RWPE2 (cell line): ENCODE data around the gene CGGBP1.

Experiments
- ATAC-seq: fragments of 200-7000 bp; cut with Tn5 transposase; 3 replicates; pipeline ENCODE4 v1.9.1; 2021; ENCODE audit warnings: low read depth
- DNase-seq: peaks from one replicate; pipeline ENCODE4 v3.0.0-alpha.2; 2020; ENCODE audit warnings: low spot score
- H3K27ac ChIP-seq: fragments of 450-650 bp; 2 replicates; pipeline ENCODE4 v1.5.1; 2017; ENCODE audit warnings: mild to moderate bottlenecking; ENCODE audit not compliant: poor library complexity, severe bottlenecking
- H3K27me3 ChIP-seq: fragments of 250-450 bp; sonication (Bioruptor Pico); 2 replicates; pipeline ENCODE4 v1.5.1; 2021; ENCODE audit warnings: mild to moderate bottlenecking, moderate library complexity; ENCODE audit not compliant: insufficient read depth, poor library complexity, severe bottlenecking
- H3K36me3 ChIP-seq: fragments of 250-450 bp; sonication (Bioruptor Pico); 2 replicates; pipeline ENCODE4 v1.5.1; 2020; ENCODE audit warnings: low read depth, mild to moderate bottlenecking, moderate library complexity
- H3K4me1 ChIP-seq: fragments of 250-450 bp; sonication (Bioruptor Pico); 2 replicates; pipeline ENCODE4 v1.5.1; 2021; ENCODE audit warnings: mild to moderate bottlenecking, moderate library complexity; ENCODE audit not compliant: insufficient read depth, poor library complexity, severe bottlenecking
- H3K4me3 ChIP-seq: fragments of 250-450 bp; sonication (Bioruptor Pico); 2 replicates; pipeline ENCODE4 v1.5.1; 2021; ENCODE audit warnings: mild to moderate bottlenecking, moderate library complexity; ENCODE audit not compliant: severe bottlenecking
- H3K9me3 ChIP-seq: fragments of 250-450 bp; sonication (Bioruptor Pico); 2 replicates; pipeline ENCODE4 v1.5.1; 2021; ENCODE audit warnings: mild to moderate bottlenecking, moderate library complexity; ENCODE audit not compliant: severe bottlenecking
- CTCF ChIP-seq: fragments of 450-650 bp; IDR thresholded peaks from one replicate; pipeline ENCODE4 v1.5.1; 2017; ENCODE audit warnings: mild to moderate bottlenecking, moderate library complexity; ENCODE audit not compliant: poor library complexity, severe bottlenecking

Gene CGGBP1

GRCh38 chr3:88032245-88032644 is 26.6 kb downstream of the CGGBP1 start:
- Histone ChIP-seq H3K27ac (no peak overlapping the region), H3K9me3 (no peaks in the 10 kb centered on the region), H3K36me3 (no peaks in the 10 kb centered on the region), H3K4me3 (peak overlapping the region; percentile 31), H3K4me1 (peaks cover 12% of the 10 kb centered on the region), H3K27me3 (no peaks in the 10 kb centered on the region)
- ATAC-seq (no peak; the same call in 2 of the 3 replicates), DNase-seq (no peak)
- TF ChIP-seq CTCF: no peak

- TF ChIP-seq CTCF: no peak
- DNase-seq: no peak
- no peaks in the 10 kb centered on the region for H3K36me3 ChIP-seq
- H3K27me3 ChIP-seq: no peaks in the 10 kb centered on the region
- peaks cover 12% of the 10 kb centered on the region for H3K4me1 ChIP-seq
- H3K27ac ChIP-seq: no peak overlapping the region
- H3K4me3 ChIP-seq: peak overlapping the region; percentile 31
- peak; percentile 82 for ATAC-seq
- no peaks in the 10 kb centered on the region for H3K9me3 ChIP-seq
These were observed 27.1 kb downstream of the CGGBP1 start for GRCh38 chr3:88031642-88032077.

GRCh38 chr3:88030210-88030609 is 28.6 kb downstream of the CGGBP1 start:
- Histone ChIP-seq H3K27me3 (no peaks in the 10 kb centered on the region), H3K27ac (no peak overlapping the region), H3K36me3 (no peaks in the 10 kb centered on the region), H3K9me3 (no peaks in the 10 kb centered on the region), H3K4me1 (peaks cover 12% of the 10 kb centered on the region), H3K4me3 (no peak overlapping the region)
- DNase-seq (no peak), ATAC-seq (no peak)
- no peak for TF ChIP-seq CTCF

DNA sequence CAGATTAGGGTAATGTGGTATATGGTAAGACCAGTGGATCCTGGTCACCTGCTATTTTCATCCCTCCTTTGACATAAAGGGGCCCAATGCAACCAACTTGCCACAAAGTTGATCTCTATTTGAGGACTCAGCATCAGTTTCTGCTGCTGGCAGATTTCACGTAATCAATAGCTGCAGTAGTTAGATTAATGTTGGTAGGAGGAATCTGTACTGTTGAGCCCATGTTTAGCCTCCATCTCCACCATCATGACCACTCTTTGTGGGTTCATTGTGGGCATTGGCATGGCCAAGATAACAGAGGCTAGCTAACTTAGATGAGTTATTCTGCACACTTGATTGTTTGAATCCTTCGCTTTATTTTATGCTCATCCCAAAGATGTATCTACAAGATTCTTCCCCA is 29.9 kb downstream of the CGGBP1 start:
- no peaks in the 10 kb centered on the region for H3K27me3 ChIP-seq
- TF ChIP-seq CTCF: no peak
- H3K4me3 ChIP-seq: no peak overlapping the region
- ATAC-seq: no peak
- H3K4me1 ChIP-seq: peaks cover 12% of the 10 kb centered on the region
- H3K9me3 ChIP-seq: no peaks in the 10 kb centered on the region
- no peak overlapping the region for H3K27ac ChIP-seq
- no peak for DNase-seq
- H3K36me3 ChIP-seq: no peaks in the 10 kb centered on the region

- H3K27me3 ChIP-seq: no peaks in the 10 kb centered on the region
- no peaks in the 10 kb centered on the region for H3K9me3 ChIP-seq
- H3K36me3 ChIP-seq: no peaks in the 10 kb centered on the region
- ATAC-seq (no peak), DNase-seq (no peak)
- no peaks in the 10 kb centered on the region for H3K4me1 ChIP-seq
- no peak overlapping the region for H3K4me3 ChIP-seq
- TF ChIP-seq CTCF: no peak
- no peak overlapping the region for H3K27ac ChIP-seq
These were observed 33.7 kb downstream of the CGGBP1 start for GRCh38 chr3:88025001-88025552.
